SK-N-SH treated with all-trans-retinoic acid at 6 μM for 48 hours (cell line): ENCODE measurements around the gene HES5.
A peak's percentile ranks its signal among the peaks of the same experiment; 100 is the strongest.

ENCODE experiments used
- ATAC-seq: fragments of 200-7000 bp; cut with Tn5 transposase; 3 replicates; pipeline ENCODE4 v1.9.1; 2020; ENCODE audit warnings: mild to moderate bottlenecking, moderate library complexity
- ARNTL ChIP-seq: fragments of 450-650 bp; formaldehyde crosslinking; IDR thresholded peaks from 2 replicates; pipeline ENCODE4 v1.5.0; 2020; ENCODE audit warnings: low read depth, mild to moderate bottlenecking, moderate library complexity, borderline replicate concordance
- BACH2 ChIP-seq: fragments of 250-450 bp; sonication (Bioruptor Pico); IDR thresholded peaks from 2 replicates; pipeline ENCODE4 v1.9.0; 2021; ENCODE audit warnings: mild to moderate bottlenecking, borderline replicate concordance
- CREB5 ChIP-seq: fragments of 250-450 bp; sonication (Bioruptor Pico); IDR thresholded peaks from 2 replicates; pipeline ENCODE4 v1.5.1; 2020; ENCODE audit warnings: low read depth, mild to moderate bottlenecking, moderate library complexity
- CSDC2 ChIP-seq: fragments of 250-450 bp; sonication (Bioruptor Pico); IDR thresholded peaks from 2 replicates; pipeline ENCODE4 v1.5.0; 2020; ENCODE audit warnings: mild to moderate bottlenecking, moderate library complexity
- CSRNP3 ChIP-seq: fragments of 250-450 bp; sonication (Bioruptor Pico); IDR thresholded peaks from 2 replicates; pipeline ENCODE4 v1.5.1; 2021; ENCODE audit warnings: mild to moderate bottlenecking, moderate library complexity
- ESRRG ChIP-seq: fragments of 250-450 bp; sonication (Bioruptor Pico); IDR thresholded peaks from 2 replicates; pipeline ENCODE4 v1.6.1; 2021; ENCODE audit warnings: mild to moderate bottlenecking
- GLIS3 ChIP-seq: fragments of 250-450 bp; sonication (Bioruptor Pico); IDR thresholded peaks from 2 replicates; pipeline ENCODE4 v1.5.0; 2020; ENCODE audit warnings: mild to moderate bottlenecking, moderate library complexity
- ISL1 ChIP-seq: fragments of 250-450 bp; sonication (Bioruptor Pico); IDR thresholded peaks from 2 replicates; pipeline ENCODE4 v2.1.2; 2022; ENCODE audit warnings: mild to moderate bottlenecking, moderate library complexity
- OSR1 ChIP-seq: fragments of 250-450 bp; sonication (Bioruptor Pico); IDR thresholded peaks from 2 replicates; pipeline ENCODE4 v1.8.0; 2022; ENCODE audit warnings: moderate library complexity, mild to moderate bottlenecking, inconsistent platforms
- PATZ1 ChIP-seq: fragments of 250-450 bp; sonication (Bioruptor Pico); IDR thresholded peaks from 2 replicates; pipeline ENCODE4 v1.8.0; 2020; ENCODE audit warnings: mild to moderate bottlenecking, moderate library complexity, borderline replicate concordance
- PPARA ChIP-seq: fragments of 250-450 bp; sonication (Bioruptor Pico); IDR thresholded peaks from 2 replicates; pipeline ENCODE4 v1.5.0; 2020; ENCODE audit warnings: mild to moderate bottlenecking, borderline replicate concordance
- RARB ChIP-seq: fragments of 250-450 bp; sonication (Bioruptor Pico); IDR thresholded peaks from 2 replicates; pipeline ENCODE4 v1.8.0; 2021; ENCODE audit warnings: mild to moderate bottlenecking, moderate library complexity
- SNAI2 ChIP-seq: fragments of 250-450 bp; sonication (Bioruptor Pico); IDR thresholded peaks from 2 replicates; pipeline ENCODE4 v1.5.0; 2020; ENCODE audit warnings: mild to moderate bottlenecking, moderate library complexity
- TCF4 ChIP-seq: fragments of 250-450 bp; sonication (Bioruptor Pico); IDR thresholded peaks from 2 replicates; pipeline ENCODE4 v1.8.0; 2021; ENCODE audit warnings: mild to moderate bottlenecking, moderate library complexity, borderline replicate concordance
- TOX ChIP-seq: fragments of 250-450 bp; sonication (Bioruptor Pico); IDR thresholded peaks from 2 replicates; pipeline ENCODE4 v1.8.0; 2021; ENCODE audit warnings: mild to moderate bottlenecking, moderate library complexity, borderline replicate concordance
- TSHZ2 ChIP-seq: fragments of 250-450 bp; sonication (Bioruptor Pico); IDR thresholded peaks from 2 replicates; pipeline ENCODE4 v1.5.0; 2020; ENCODE audit warnings: mild to moderate bottlenecking, moderate library complexity
- ZC3H10 ChIP-seq: fragments of 250-450 bp; sonication (Bioruptor Pico); IDR thresholded peaks from 2 replicates; pipeline ENCODE4 v1.5.1; 2021; ENCODE audit warnings: mild to moderate bottlenecking, moderate library complexity
- ZFP3 ChIP-seq: fragments of 250-450 bp; sonication (Bioruptor Pico); IDR thresholded peaks from 2 replicates; pipeline ENCODE4 v1.5.0; 2020; ENCODE audit warnings: mild to moderate bottlenecking, moderate library complexity
- ZFP30 ChIP-seq: fragments of 450-650 bp; formaldehyde crosslinking; IDR thresholded peaks from 2 replicates; pipeline ENCODE4 v1.5.0; 2022; ENCODE audit warnings: mild to moderate bottlenecking, moderate library complexity
- ZNF70 ChIP-seq: fragments of 450-650 bp; formaldehyde crosslinking; IDR thresholded peaks from 2 replicates; pipeline ENCODE4 v1.5.0; 2020; ENCODE audit warnings: mild to moderate bottlenecking, moderate library complexity
- ZNF8 ChIP-seq: fragments of 450-650 bp; formaldehyde crosslinking; IDR thresholded peaks from 2 replicates; pipeline ENCODE4 v1.5.0; 2020; ENCODE audit warnings: mild to moderate bottlenecking, moderate library complexity

Gene HES5

GRCh38 chr1:2525572-2525919 is 4.5 kb downstream of the HES5 start:
- 0 out of 3 replicates have a peak, but pooled peaks have one; percentile 1 for ATAC-seq
- no peak for TF ChIP-seq ZNF8
- no peak for TF ChIP-seq TOX
- TF ChIP-seq ZNF70 (CRISPR knock-in tag) = no peak
- TF ChIP-seq GLIS3 (CRISPR knock-in tag) = no peak
- no peak for TF ChIP-seq ISL1
- no peak for TF ChIP-seq ZC3H10
- no peak for TF ChIP-seq ESRRG (CRISPR knock-in tag)
- TF ChIP-seq PPARA (CRISPR knock-in tag) = no peak
- no peak for TF ChIP-seq BACH2 (CRISPR knock-in tag)
- no peak for TF ChIP-seq RARB
- TF ChIP-seq OSR1 = no peak
- no peak for TF ChIP-seq ARNTL (CRISPR knock-in tag)
- TF ChIP-seq TSHZ2 = no peak
- no peak for TF ChIP-seq CREB5
- TF ChIP-seq TCF4 (CRISPR knock-in tag) = no peak
- no peak for TF ChIP-seq PATZ1 (CRISPR knock-in tag)

GRCh38 chr1:2523891-2524609 is 6.0 kb downstream of the HES5 start:
- TF ChIP-seq CREB5 (no peak), ARNTL (CRISPR knock-in tag) (no peak), SNAI2 (no peak), CSRNP3 (CRISPR knock-in tag) (no peak)

GRCh38 chr1:2523191-2523890 is 6.7 kb downstream of the HES5 start:
- TF ChIP-seq ZC3H10 = no peak
- no peak for TF ChIP-seq CSDC2 (CRISPR knock-in tag)
- TF ChIP-seq GLIS3 (CRISPR knock-in tag) = no peak
- no peak for TF ChIP-seq CREB5
- TF ChIP-seq ZFP3 (CRISPR knock-in tag) = no peak
- TF ChIP-seq TOX = no peak
- no peak for TF ChIP-seq BACH2 (CRISPR knock-in tag)
- TF ChIP-seq ZFP30 (CRISPR knock-in tag) = no peak
- no peak for TF ChIP-seq PATZ1 (CRISPR knock-in tag)
- TF ChIP-seq ESRRG (CRISPR knock-in tag) = no peak
- TF ChIP-seq SNAI2 = no peak
- no peak for ATAC-seq

More at GRCh38 chr1:2523891-2524609, 6.0 kb downstream of the HES5 start:
- no peak for ATAC-seq
